ENCODE results near the gene FIZ1.

GRCh38 chr19:55578031-55578760, 21.1 kb downstream of the FIZ1 start:
- TF ChIP-seq CTCF (conservative IDR thresholded peaks at IDR 0.05; ENCODE audit: low read length) = no peak
- no peak for TF ChIP-seq EZH2phosphoT487 (IDR thresholded peaks at IDR 0.05; ENCODE audit: borderline replicate concordance)

Measured in Loucy (cell line).